A549 (cell line): ENCODE data around the gene PKIG. TPM values are rescaled to one million over a fixed set of nuclear protein-coding genes. Genes with fewer than 3 reads are reported as not detected.

Experiments
- ATAC-seq, 2 experiments: fragments of 200-7000 bp in 1 of 2; fragments of >200 bp in 1 of 2; cut with Nextera tagmentation in 1 of 2; cut with Tn5 transposase in 1 of 2; 3 replicates each; pipeline versions ENCODE4 v1.8.0 to v1.9.1; 2018 to 2020; ENCODE audit warnings: mild to moderate bottlenecking in 1 of 2, moderate library complexity in 1 of 2
- CTCF ChIA-PET: fragments of 300-600 bp; sonication (Branson Sonifier 250); formaldehyde crosslinking; extraction: SDS; loops from one replicate; lab custom pipeline; 2021; ENCODE audit warnings: antibody characterized with exemption, inconsistent platforms; lab: Yijun Ruan, JAX
- POLR2A ChIA-PET: fragments of 350-600 bp; formaldehyde crosslinking; extraction: SDS; loops from one replicate; lab custom pipeline; 2021; ENCODE audit warnings: antibody characterized with exemption, inconsistent platforms; lab: Yijun Ruan, JAX
- DNase-seq, 2 experiments: peaks; one replicate each; pipeline versions ENCODE4 v3.0.0 to v3.0.0-alpha.2; 2011 to 2016; ENCODE audit warnings: low read depth in 1 of 2, low spot score in 1 of 2
- FAIRE-seq: peaks from 2 replicates; lab custom pipeline; 2011; peaks lifted over from hg19 to GRCh38; lab: Jason Lieb, UNC
- H3K27ac ChIP-seq, 2 experiments: fragments of >200 bp; sonication (Bioruptor Twin); formaldehyde crosslinking; 3 replicates each; pipeline ENCODE4 v1.5.1; 2016 to 2017
- H3K4me1 ChIP-seq: fragments of >200 bp; sonication (Bioruptor Twin); formaldehyde crosslinking; 3 replicates; pipeline ENCODE4 v1.6.1; 2016
- H3K4me2 ChIP-seq: fragments of >200 bp; sonication (Bioruptor Twin); formaldehyde crosslinking; 3 replicates; pipeline ENCODE4 v1.6.1; 2016
- H3K4me3 ChIP-seq: fragments of >200 bp; sonication (Bioruptor Twin); formaldehyde crosslinking; 3 replicates; pipeline ENCODE4 v1.5.1; 2016
- H3K9me3 ChIP-seq: fragments of >200 bp; sonication (Bioruptor Twin); formaldehyde crosslinking; 3 replicates; pipeline ENCODE4 v1.6.1; 2016
- ATOH8 ChIP-seq: fragments of 250-450 bp; sonication (Bioruptor Pico); IDR thresholded peaks from 2 replicates; pipeline ENCODE4 v1.5.0; 2020; ENCODE audit warnings: low read depth, mild to moderate bottlenecking, moderate library complexity
- BCL3 ChIP-seq: fragments of >200 bp; sonication (Bioruptor Twin); formaldehyde crosslinking; IDR thresholded peaks from 3 replicates; pipeline ENCODE4 v1.6.1; 2016
- CEBPB ChIP-seq, 2 experiments: fragments of >200 bp in 1 of 2; sonication (Bioruptor Twin) in 1 of 2; formaldehyde crosslinking in 1 of 2; IDR thresholded peaks; 2 replicates each; pipeline ENCODE4 v1.6.1; 2012 to 2016
- EHMT2 ChIP-seq: fragments of 200-600 bp; sonication (generic); IDR thresholded peaks from 2 replicates; pipeline ENCODE4 v1.6.1; 2016; ENCODE audit warnings: antibody characterized with exemption, low read depth, mild to moderate bottlenecking, moderate library complexity
- ELK1 ChIP-seq: fragments of 150-350 bp; IDR thresholded peaks from 2 replicates; pipeline ENCODE4 v1.6.1; 2014; ENCODE audit warnings: low read depth, mild to moderate bottlenecking, low read length
- ESRRA ChIP-seq: fragments of 150-350 bp; IDR thresholded peaks from 2 replicates; pipeline ENCODE4 v1.6.1; 2014; ENCODE audit warnings: mild to moderate bottlenecking, low read length, borderline replicate concordance
- FOSB ChIP-seq: fragments of 250-450 bp; sonication (Bioruptor Pico); IDR thresholded peaks from 2 replicates; pipeline ENCODE4 v1.5.0; 2020; ENCODE audit warnings: mild to moderate bottlenecking, moderate library complexity
- FOSL2 ChIP-seq, 2 experiments: fragments of 450-650 bp in 1 of 2; fragments of >200 bp in 1 of 2; sonication (Bioruptor Twin) in 1 of 2; formaldehyde crosslinking; IDR thresholded peaks; 2 replicates each; pipeline versions ENCODE4 v1.5.0 to v1.6.1; 2016 to 2020; ENCODE audit warnings: mild to moderate bottlenecking in 1 of 2, moderate library complexity in 1 of 2
- HES2 ChIP-seq: fragments of >200 bp; sonication (Bioruptor Twin); formaldehyde crosslinking; IDR thresholded peaks from 2 replicates; pipeline ENCODE4 v1.6.1; 2016
- HEYL ChIP-seq: fragments of 250-450 bp; sonication (Bioruptor Pico); IDR thresholded peaks from 2 replicates; pipeline ENCODE4 v1.8.0; 2021; ENCODE audit warnings: mild to moderate bottlenecking, moderate library complexity
- HOXA7 ChIP-seq: fragments of 250-450 bp; sonication (Bioruptor Pico); IDR thresholded peaks from 2 replicates; pipeline ENCODE4 v1.5.0; 2020; ENCODE audit warnings: mild to moderate bottlenecking, moderate library complexity
- HOXB13 ChIP-seq: fragments of 250-450 bp; sonication (Bioruptor Pico); IDR thresholded peaks from 2 replicates; pipeline ENCODE4 v1.5.0; 2020; ENCODE audit warnings: low read depth, mild to moderate bottlenecking, moderate library complexity
- KDM1A ChIP-seq: fragments of 200-600 bp; sonication (generic); IDR thresholded peaks from 2 replicates; pipeline ENCODE4 v1.6.1; 2016; ENCODE audit warnings: low read depth, mild to moderate bottlenecking
- MAX ChIP-seq: IDR thresholded peaks from 2 replicates; pipeline ENCODE4 v1.6.1; 2012
- NR3C1 ChIP-seq: fragments of >200 bp; sonication (Bioruptor Twin); formaldehyde crosslinking; IDR thresholded peaks from 3 replicates; pipeline ENCODE4 v1.6.1; 2017
- POLR2A ChIP-seq: IDR thresholded peaks from 2 replicates; pipeline ENCODE4 v1.6.1; 2012; ENCODE audit warnings: mild to moderate bottlenecking, low read length
- POLR2AphosphoS2 ChIP-seq: conservative IDR thresholded peaks from 2 replicates; pipeline ENCODE4 v1.6.1; 2012; ENCODE audit warnings: low read length, improper control_type of control experiment, inconsistent platforms
- REST ChIP-seq: fragments of 200-600 bp; sonication (generic); IDR thresholded peaks from 2 replicates; pipeline ENCODE4 v1.6.1; 2016; ENCODE audit warnings: antibody characterized with exemption, mild to moderate bottlenecking, moderate library complexity
- RFX5 ChIP-seq: fragments of 450-650 bp; IDR thresholded peaks from 2 replicates; pipeline ENCODE4 v1.7.1; 2014; ENCODE audit warnings: antibody characterized with exemption, mild to moderate bottlenecking, moderate library complexity
- SMC3 ChIP-seq: fragments of >200 bp; sonication (Bioruptor Twin); formaldehyde crosslinking; IDR thresholded peaks from 3 replicates; pipeline ENCODE4 v1.6.1; 2018; ENCODE audit warnings: inconsistent platforms
- SREBF2 ChIP-seq: fragments of 450-650 bp; IDR thresholded peaks from 2 replicates; pipeline ENCODE4 v1.6.1; 2014; ENCODE audit warnings: mild to moderate bottlenecking, moderate library complexity
- WGBS: methylation state at CpG from one replicate; pipeline ENCODE4 v1.1.6; 2017; ENCODE audit errors: missing lambda C conversion rate; 5-methylcytosine and 5-hydroxymethylcytosine counted together
- polyA plus RNA-seq, 4 experiments: library from polyadenylated mRNA; depleted of rRNA in 3 of 4; stranded (reverse); fragments of >200 nt; fragmentation: RNase III in 1 of 4; extraction: RNeasy Plus Mini Kit Qiagen cat#74134 plus additional on column Dnase treatment in 1 of 4; gene quantifications; 2 replicates in 3 of 4; 3 replicates in 1 of 4; pipeline ENCODE4 v1.2.3, GENCODE V29; 2011 to 2017

Gene PKIG
- polyA plus RNA-seq, 2 of the 4 experiments (the other 2 are of a cell fraction) = 24.0 to 31.1 TPM

GRCh38 chr20:44609516-44610312 lies 27.3 kb downstream of the PKIG start (continued):
- TF ChIP-seq ATOH8 (CRISPR knock-in tag) (no peak), SMC3 (peak; percentile 96), REST (no peak), HES2 (no peak), MAX (peak; percentile 74)
- TF ChIP-seq, all 56 proteins: peak for 8

GRCh38 chr20:44610313-44610962 lies 28.1 kb downstream of the PKIG start:
- H3K9me3 ChIP-seq = no peaks in the 10 kb centered on the region
- FAIRE-seq = no peak
- H3K4me1 ChIP-seq = peaks cover 11% of the 10 kb centered on the region
- ChIA-PET CTCF (interaction anchor here (0.6 to 4.8 kb wide), 61 partner anchors 7 to 848 kb away, joined by 3 to 54 read pairs (median 6); partner anchors contain the start of genes ADA, SERINC3 and TTPAL), POLR2A (interaction anchor here (0.7 to 1.9 kb wide), 2 partner anchors 33 to 135 kb away, joined by 3 to 13 read pairs; partner anchors contain the start of gene TTPAL)
- peak; percentile 30 to 31; a peak in 4 of 6 replicates for ATAC-seq
- DNase-seq = no peak
- H3K4me2 ChIP-seq = 0 out of 3 replicates have a peak overlapping the region, but pooled peaks have one; percentile 82
- H3K27ac ChIP-seq = peak overlapping the region; percentile 27 to 85; a peak in 2 of 6 replicates
- H3K4me3 ChIP-seq = no peak overlapping the region
- WGBS = 0% methylated on average over 1 of the region's 1 CpG
- TF ChIP-seq POLR2AphosphoS2 (no peak), ESRRA (no peak), POLR2A (no peak), CEBPB (IDR thresholded peaks at IDR 0.05) (peak; percentile 27 to 50; a peak in 2 of 4 replicates), HOXA7 (CRISPR knock-in tag) (no peak), FOSL2 (IDR thresholded peaks at IDR 0.05) (no peak), FOSL2 (CRISPR knock-in tag; IDR thresholded peaks at IDR 0.05) (no peak)

GRCh38 chr20:44613575-44613974 lies 31.2 kb downstream of the PKIG start:
- H3K27ac ChIP-seq = no peak overlapping the region
- TF ChIP-seq HEYL (CRISPR knock-in tag) = no peak
- TF ChIP-seq ELK1 = no peak
- no peak for TF ChIP-seq ATOH8 (CRISPR knock-in tag)
- TF ChIP-seq HES2 = no peak
- no peak for TF ChIP-seq POLR2A
- no peak for TF ChIP-seq HOXB13 (CRISPR knock-in tag)
- TF ChIP-seq SREBF2 = no peak
- no peak for TF ChIP-seq RFX5
- no peak for TF ChIP-seq NR3C1
- TF ChIP-seq KDM1A = no peak
- no peak for TF ChIP-seq FOSB (CRISPR knock-in tag)
- TF ChIP-seq BCL3 = no peak
- no peak for TF ChIP-seq EHMT2
- ChIA-PET CTCF (interaction anchor here (1.3 to 1.9 kb wide), 2 partner anchors 70 to 396 kb away, joined by 4 read pairs; no protein-coding TSS in a partner anchor), POLR2A (no interaction called here)
- peaks cover 11% of the 10 kb centered on the region for H3K4me1 ChIP-seq
- ATAC-seq (no peak), DNase-seq (no peak), FAIRE-seq (no peak)
- no peaks in the 10 kb centered on the region for H3K9me3 ChIP-seq
- WGBS = 87% methylated on average over 5 of the region's 5 CpGs
- H3K4me3 ChIP-seq = no peak overlapping the region
- H3K4me2 ChIP-seq = no peak overlapping the region
